Ovary (tissue), 9 donors: ENCODE results near the gene KRT4. TPM values are rescaled to one million over a fixed set of nuclear protein-coding genes. Genes with fewer than 3 reads are reported as not detected.
"Not testable (repeated sequence)": the region's sequence is repeated elsewhere in the genome, so short reads cannot be mapped to it uniquely, and the experiment has no call there.

Experiments used
- DNase-seq, 5 donors: peaks; one replicate each; pipeline ENCODE4 v3.0.0-alpha.2; 2019 to 2020
- H3K27ac ChIP-seq, 2 donors: fragments of 200-600 bp; one replicate each; pipeline versions ENCODE4 v1.5.1 to v1.8.0; 2019 to 2022
- H3K27me3 ChIP-seq: fragments of 200-600 bp; one replicate; pipeline ENCODE4 v1.8.0; 2022
- H3K36me3 ChIP-seq: fragments of 200-600 bp; sonication (generic); one replicate; pipeline ENCODE4 v1.5.1; 2019
- H3K4me1 ChIP-seq: one replicate; pipeline ENCODE4 v1.8.1; 2013; ENCODE audit warnings: mild to moderate bottlenecking, moderate library complexity; ENCODE audit not compliant: insufficient read depth
- H3K4me3 ChIP-seq: fragments of 200-600 bp; sonication (generic); one replicate; pipeline ENCODE4 v1.5.1; 2017
- H3K9me3 ChIP-seq, 2 donors: fragments of 200-600 bp in 1 of 2; sonication (generic) in 1 of 2; one replicate each; pipeline versions ENCODE4 v1.5.1 to v1.8.1; 2013 to 2019; ENCODE audit warnings: mild to moderate bottlenecking in 1 of 2, moderate library complexity in 1 of 2
- CTCF ChIP-seq, 3 donors: fragments of 450-650 bp in 2 of 3; fragments of 200-600 bp in 1 of 3; IDR thresholded peaks; one replicate each; pipeline versions ENCODE4 v1.5.1 to v1.8.0; 2016 to 2022; ENCODE audit warnings: antibody characterized with exemption in 3 of 3, mild to moderate bottlenecking in 1 of 3
- EP300 ChIP-seq: sonication (generic); formaldehyde crosslinking; IDR thresholded peaks from one replicate; pipeline ENCODE4 v1.6.1; 2017; ENCODE audit warnings: antibody characterized with exemption
- POLR2A ChIP-seq: fragments of 450-650 bp; IDR thresholded peaks from one replicate; pipeline ENCODE4 v1.6.1; 2017; ENCODE audit warnings: antibody characterized with exemption, mild to moderate bottlenecking, moderate library complexity
- WGBS, 3 donors: extraction: QIAGEN DNeasy Blood & Tissue Kit in 1 of 3; methylation state at CpG; one replicate each; pipeline versions ENCODE4 v1.1.5 to v1.1.7; 2013 to 2017; 5-methylcytosine and 5-hydroxymethylcytosine counted together
- intact Hi-C, 4 donors: fragments of 100-400 bp; cut with DNase I; formaldehyde crosslinking; loops; one replicate each; pipeline versions ENCODE4 v1.11.0 to v1.15.1; 2022 to 2023
- polyA plus RNA-seq, 2 donors: library from polyadenylated mRNA; stranded (reverse); fragments of 200-250 nt in 1 of 2; fragments of 350-450 nt in 1 of 2; fragmentation: Illumina TruSeq in 1 of 2; extraction: RNeasy Lipid Tissue Mini Kit (QIAGEN cat#74804) in 1 of 2; gene quantifications; one replicate each; pipeline ENCODE4 v1.2.3, GENCODE V29; 2013 to 2014
- total RNA-seq, 7 donors: library from RNA; depleted of rRNA in 2 of 7; stranded (reverse); fragments of >200 nt in 2 of 7; fragmentation: NEBNext Ultra II Directional in 3 of 7; extraction: Animal tissue kit (Norgen Biotek cat#: 25700) in 3 of 7; gene quantifications; one replicate each; pipeline versions ENCODE4 v1.1.0 to v1.2.4, GENCODE V29; 2016 to 2023
- donor health status: DM: no; HTN: no; CAD: no; lungs with moderate emphysema.
- donor health status: DM: no; HTN: no; CAD: no.
- donor health status: Bipolar disorder and iron deficiency.
- donor health status: DM: yes; HTN: yes; CAD: no.
- donor health status: DM: no; HTN: no; CAD: no.
- donor health status: DM: yes; HTN: yes; CAD: no.

The KRT4 gene
- total and polyA plus RNA-seq, 9 donors = 0.17 to 0.34 TPM; not detected in 7

- 67 to 76% (median 73%) methylated on average over 3 of the region's 3 CpGs for WGBS, 3 donors
- Histone ChIP-seq H3K4me1 (no peaks in the 10 kb centered on the region), H3K27me3 (no peaks in the 10 kb centered on the region), H3K4me3 (no peak overlapping the region), H3K27ac (no peak overlapping the region), H3K9me3 (no peaks in the 10 kb centered on the region), H3K36me3 (no peaks in the 10 kb centered on the region)
- DNase-seq = no peak
- intact Hi-C loops = no loop called here
- TF ChIP-seq CTCF (IDR thresholded peaks at IDR 0.05) = no peak
Observed at GRCh38 chr12:52796839-52797528, 16.9 kb downstream of the KRT4 start.

- no peaks in the 10 kb centered on the region for H3K27me3 ChIP-seq
- no peaks in the 10 kb centered on the region for H3K9me3 ChIP-seq
- no peak for DNase-seq
- no peak overlapping the region for H3K27ac ChIP-seq
- TF ChIP-seq CTCF (IDR thresholded peaks at IDR 0.05) = no peak
- no peak for TF ChIP-seq POLR2A
- TF ChIP-seq EP300 = no peak
- intact Hi-C loops = no loop called here
- no peaks in the 10 kb centered on the region for H3K36me3 ChIP-seq
- no peaks in the 10 kb centered on the region for H3K4me1 ChIP-seq
- 90 to 98% (median 91%) methylated on average over 3 of the region's 3 CpGs for WGBS, 3 donors
- no peak overlapping the region for H3K4me3 ChIP-seq
Observed at GRCh38 chr12:52796429-52796794, 17.5 kb downstream of the KRT4 start.

- intact Hi-C loops = no loop called here
- WGBS, 3 donors = 87 to 92% (median 89%) methylated on average over 17 of the region's 17 CpGs
- H3K4me1 ChIP-seq = no peaks in the 10 kb centered on the region
Observed at GRCh38 chr12:52795694-52796428, 18.1 kb downstream of the KRT4 start, which contains the start of gene KRT3. Gene KRT3 (minus strand): TSS chr12:52796117. CDS start chr12:52796042, 75 bp downstream.

GRCh38 chr12:52795332-52795674 lies 18.6 kb downstream of the KRT4 start:
- H3K36me3 ChIP-seq, H3K9me3 ChIP-seq, intact Hi-C loops, DNase-seq, H3K4me3 ChIP-seq, H3K4me1 ChIP-seq, H3K27me3 ChIP-seq, H3K27ac ChIP-seq: not testable (repeated sequence)
- 86 to 93% (median 90%) methylated on average over 2 of the region's 2 CpGs for WGBS, 3 donors

More at GRCh38 chr12:52795694-52796428, 18.1 kb downstream of the KRT4 start, which contains the start of gene KRT3:
- H3K27me3 ChIP-seq = no peaks in the 10 kb centered on the region
- H3K4me3 ChIP-seq = no peak within 1 kb of the TSS
- H3K9me3 ChIP-seq = no peaks in the 10 kb centered on the region
- DNase-seq = no peak
- no peak for TF ChIP-seq POLR2A
- TF ChIP-seq EP300 = no peak
- H3K36me3 ChIP-seq = no peaks in the 10 kb centered on the region
- H3K27ac ChIP-seq = no peak within 1 kb of the TSS

GRCh38 chr12:52794479-52795331 lies 19.2 kb downstream of the KRT4 start:
- no peaks in the 10 kb centered on the region for H3K36me3 ChIP-seq
- H3K27ac ChIP-seq = no peak overlapping the region
- 80 to 83% (median 82%) methylated on average over 5 of the region's 5 CpGs for WGBS, 3 donors
- no peaks in the 10 kb centered on the region for H3K27me3 ChIP-seq
- no peak for TF ChIP-seq CTCF (IDR thresholded peaks at IDR 0.05)
- no peak for TF ChIP-seq EP300
- TF ChIP-seq POLR2A = no peak
- DNase-seq = no peak
- H3K9me3 ChIP-seq = no peaks in the 10 kb centered on the region
- H3K4me3 ChIP-seq = no peak overlapping the region
- intact Hi-C loops = no loop called here
- H3K4me1 ChIP-seq = no peaks in the 10 kb centered on the region
